IPS DF 4.7 (cell line): ENCODE measurements around the gene BMP7.

Source experiments
- DNase-seq: peaks from one replicate; pipeline ENCODE4 v3.0.0-alpha.2; 2013; ENCODE audit warnings: low spot score; ENCODE audit errors: extremely low read depth

The BMP7 gene

GRCh38 chr20:57130160-57130772 lies 136.2 kb downstream of the BMP7 start:
- no peak for DNase-seq

- DNase-seq = no peak
Measured at GRCh38 chr20:57129303-57129702, 137.1 kb downstream of the BMP7 start.

GRCh38 chr20:57128044-57128757 lies 138.2 kb downstream of the BMP7 start:
- DNase-seq = no peak

- no peak for DNase-seq
Measured at GRCh38 chr20:57126481-57127092, 139.9 kb downstream of the BMP7 start.

- DNase-seq = no peak
Measured at GRCh38 chr20:57124800-57125517, 141.5 kb downstream of the BMP7 start.

GRCh38 chr20:57124366-57124765 lies 142.1 kb downstream of the BMP7 start:
- no peak for DNase-seq

- DNase-seq = no peak
Measured at GRCh38 chr20:57123504-57123903, 142.9 kb downstream of the BMP7 start.

GRCh38 chr20:57122536-57123489 lies 143.6 kb downstream of the BMP7 start:
- no peak for DNase-seq

- no peak for DNase-seq
Measured at GRCh38 chr20:57118964-57119363, 147.5 kb downstream of the BMP7 start.
